ENCODE measurements around the gene AQP7. TPM values are rescaled to one million over a fixed set of nuclear protein-coding genes. Genes with fewer than 3 reads are reported as not detected.
"Not testable (repeated sequence)": the region's sequence is repeated elsewhere in the genome, so short reads cannot be mapped to it uniquely, and the experiment has no call there.

The AQP7 gene
- total RNA-seq, 1 donor from 2014 or later = 1.7 TPM

GRCh38 chr9:33393986-33394385, 8.4 kb downstream of the AQP7 start:
- ATAC-seq = not testable (repeated sequence)

- no peak for ATAC-seq
These were observed 8.8 kb downstream of the AQP7 start for GRCh38 chr9:33393581-33393980.

GRCh38 chr9:33392591-33393021, 9.8 kb downstream of the AQP7 start:
- not testable (repeated sequence) for ATAC-seq

- not testable (repeated sequence) for ATAC-seq
These were observed 11.1 kb downstream of the AQP7 start for GRCh38 chr9:33391111-33391771.

DNA sequence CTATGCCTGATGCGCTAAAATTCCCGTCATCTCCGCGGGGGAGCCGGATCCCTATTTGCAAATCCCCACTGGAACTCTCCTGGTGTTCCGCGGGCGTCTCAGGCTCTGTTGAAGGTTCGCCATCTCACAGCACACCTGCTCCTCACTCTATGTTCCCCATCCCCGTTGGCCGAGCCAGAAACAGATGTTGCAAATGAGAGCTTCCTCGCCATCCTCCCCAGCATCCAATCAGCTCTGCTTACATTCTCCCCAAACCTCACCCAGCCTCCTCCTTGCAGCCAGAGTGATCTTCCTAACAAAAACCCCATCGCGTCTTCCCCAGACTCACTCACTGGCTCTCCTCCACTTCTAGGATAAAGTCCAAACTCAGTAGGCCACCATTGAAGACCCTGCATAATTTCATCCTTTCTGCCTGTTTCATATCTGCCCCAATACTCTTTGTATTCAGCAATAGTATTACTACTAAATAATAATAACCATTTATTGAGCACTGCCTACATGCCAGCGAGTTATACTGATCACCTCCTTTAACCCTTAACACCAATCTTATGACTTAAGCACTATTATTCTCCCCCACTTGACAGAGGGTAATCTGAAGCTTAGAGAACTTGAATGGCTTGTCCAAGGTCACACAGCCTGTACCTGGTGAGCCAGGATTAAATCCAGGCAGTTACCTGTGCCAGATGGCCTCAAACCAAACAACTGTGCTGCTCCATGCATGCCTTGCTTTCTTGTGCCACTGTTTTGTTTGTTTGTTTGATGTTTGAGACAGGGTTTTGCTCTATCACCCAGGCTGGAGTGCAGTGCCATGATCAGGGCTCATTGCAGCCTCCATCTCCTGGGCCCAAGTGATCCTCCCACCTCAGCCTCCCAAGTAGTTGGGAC, 14.0 kb downstream of the AQP7 start:
- no peak for ATAC-seq

DNA sequence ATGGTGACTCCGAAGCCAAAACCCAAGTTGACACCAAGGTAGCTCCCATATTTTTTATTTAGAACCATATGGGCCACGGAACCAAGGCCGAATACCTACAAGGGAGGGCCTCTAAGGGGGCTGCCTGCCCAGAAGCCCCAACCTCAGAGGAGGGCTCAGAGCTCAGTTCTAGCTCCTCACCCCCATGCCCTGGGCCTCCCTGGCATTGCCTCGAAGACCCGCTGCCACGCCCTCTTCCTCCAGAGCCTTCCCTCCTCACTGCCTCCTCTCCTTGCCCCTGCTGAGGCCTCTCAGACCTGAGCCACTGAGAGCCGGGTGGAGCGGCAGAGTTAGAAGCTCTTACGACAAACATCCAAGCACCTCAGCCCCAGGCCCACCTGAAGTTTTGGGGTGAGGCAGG, 15.4 kb downstream of the AQP7 start:
- not testable (repeated sequence) for ATAC-seq

DNA sequence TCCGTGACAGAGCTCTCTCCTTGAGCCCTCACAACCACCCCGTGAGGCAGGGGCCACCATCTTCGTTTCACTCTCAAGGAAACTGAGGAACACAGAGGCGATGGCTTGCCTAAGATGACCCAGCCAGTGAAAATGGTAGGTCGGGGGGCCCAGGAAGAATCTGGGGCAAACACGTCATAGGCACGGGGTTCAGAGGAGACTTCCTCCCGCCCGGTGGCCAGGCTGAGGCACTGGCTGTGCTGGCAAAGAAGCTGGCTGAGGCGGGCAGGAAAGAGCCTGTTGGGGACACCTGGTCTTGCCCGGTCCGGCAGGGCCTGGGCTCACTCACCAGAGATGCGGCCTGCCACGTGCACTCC, 15.7 kb downstream of the AQP7 start:
- ATAC-seq = not testable (repeated sequence)

GRCh38 chr9:33385979-33386640, 16.3 kb downstream of the AQP7 start:
- ATAC-seq = not testable (repeated sequence)

DNA sequence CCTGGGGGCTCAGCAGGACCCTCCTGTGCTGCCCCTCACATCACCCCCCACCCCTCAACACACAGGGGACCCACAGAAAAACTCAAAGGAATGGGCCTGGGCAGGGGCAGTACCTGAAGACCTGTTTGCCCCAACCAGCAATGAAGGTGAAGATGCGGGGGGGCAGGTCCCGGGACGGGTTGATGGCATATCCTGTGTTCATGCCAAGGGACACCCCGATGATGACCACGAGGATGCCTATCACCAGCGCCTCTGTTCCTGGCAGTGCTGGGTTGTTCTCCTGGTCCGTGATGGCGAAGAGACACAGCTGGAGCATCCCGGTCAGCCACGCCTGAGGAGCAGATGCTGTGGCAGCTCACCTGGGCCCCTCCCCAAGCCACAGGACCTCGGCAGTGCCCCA, 16.8 kb downstream of the AQP7 start:
- not testable (repeated sequence) for ATAC-seq

DNA sequence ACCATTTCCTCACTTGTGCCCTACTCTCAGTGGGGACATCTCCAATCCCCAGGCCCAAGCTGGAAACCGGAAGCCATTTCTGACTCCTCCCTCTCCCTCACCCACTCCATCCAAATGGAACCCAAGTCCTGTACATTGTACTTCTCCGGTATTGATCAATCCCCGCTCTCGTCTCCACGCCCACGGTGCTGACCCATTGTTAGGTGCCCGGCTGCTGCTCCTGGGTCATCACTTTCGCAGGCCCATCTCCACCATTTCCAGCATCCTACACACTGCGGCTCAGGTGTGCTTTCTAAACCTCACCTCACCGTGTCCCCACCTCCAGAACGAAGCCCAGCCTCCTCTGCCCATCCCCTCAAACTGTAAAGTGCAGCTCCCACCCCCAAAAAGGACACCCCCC, 19.0 kb downstream of the AQP7 start:
- not testable (repeated sequence) for ATAC-seq

DNA sequence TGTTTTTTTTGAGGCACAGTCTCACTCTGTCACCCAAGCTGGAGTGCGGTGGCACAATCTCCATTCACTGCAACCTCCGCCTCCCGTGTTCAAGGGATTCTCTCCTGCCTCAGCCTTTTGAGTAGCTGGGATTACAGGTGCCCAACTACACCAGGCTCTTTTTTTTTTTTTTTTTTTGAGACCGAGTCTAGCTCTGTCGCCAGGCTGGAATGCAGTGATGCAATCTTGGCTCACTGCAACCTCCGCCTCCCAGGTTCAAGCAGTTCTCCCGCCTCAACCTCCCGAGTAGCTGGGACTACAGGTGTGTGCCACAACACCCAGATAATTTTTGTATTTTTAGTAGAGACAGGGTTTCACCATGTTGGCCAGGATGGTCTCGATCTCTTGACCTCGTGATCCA, 20.0 kb downstream of the AQP7 start:
- ATAC-seq = not testable (repeated sequence)

- ATAC-seq = peak; percentile 36
These were observed 21.1 kb downstream of the AQP7 start for GRCh38 chr9:33381231-33381791.

DNA sequence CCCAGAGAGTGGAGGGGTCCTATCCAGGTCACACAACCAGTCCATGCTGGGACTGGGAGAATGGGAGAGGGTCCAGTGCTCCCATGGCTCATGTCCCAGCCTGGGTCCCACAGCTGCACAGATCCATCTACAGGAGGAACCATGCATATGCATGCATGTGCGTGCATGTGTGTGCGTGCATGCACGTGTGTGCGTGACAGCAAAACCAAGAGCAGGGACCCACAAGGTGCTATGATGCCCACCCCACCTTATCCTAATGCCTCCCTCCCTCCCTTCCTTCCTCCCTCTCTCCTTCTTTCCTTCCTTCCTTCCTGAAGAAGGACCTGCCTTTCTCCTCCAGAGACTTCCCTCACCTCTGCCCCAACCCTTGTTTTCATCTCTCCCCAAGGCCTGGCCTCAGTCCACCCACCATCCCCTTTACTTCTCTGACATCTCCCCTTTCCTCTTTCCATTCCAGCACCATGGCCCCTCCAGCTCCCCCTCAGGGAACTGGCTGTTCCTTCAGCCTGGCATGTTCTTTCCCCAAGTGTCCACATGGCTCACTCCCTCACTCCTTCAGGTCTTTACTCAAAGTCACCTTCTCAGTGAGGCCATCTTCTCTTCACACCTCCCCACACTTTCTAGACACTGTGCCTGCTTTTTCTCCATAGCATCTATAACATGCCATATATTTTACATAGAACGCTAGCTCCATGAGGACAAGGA, 21.8 kb downstream of the AQP7 start:
- ATAC-seq = peak; percentile 19

DNA sequence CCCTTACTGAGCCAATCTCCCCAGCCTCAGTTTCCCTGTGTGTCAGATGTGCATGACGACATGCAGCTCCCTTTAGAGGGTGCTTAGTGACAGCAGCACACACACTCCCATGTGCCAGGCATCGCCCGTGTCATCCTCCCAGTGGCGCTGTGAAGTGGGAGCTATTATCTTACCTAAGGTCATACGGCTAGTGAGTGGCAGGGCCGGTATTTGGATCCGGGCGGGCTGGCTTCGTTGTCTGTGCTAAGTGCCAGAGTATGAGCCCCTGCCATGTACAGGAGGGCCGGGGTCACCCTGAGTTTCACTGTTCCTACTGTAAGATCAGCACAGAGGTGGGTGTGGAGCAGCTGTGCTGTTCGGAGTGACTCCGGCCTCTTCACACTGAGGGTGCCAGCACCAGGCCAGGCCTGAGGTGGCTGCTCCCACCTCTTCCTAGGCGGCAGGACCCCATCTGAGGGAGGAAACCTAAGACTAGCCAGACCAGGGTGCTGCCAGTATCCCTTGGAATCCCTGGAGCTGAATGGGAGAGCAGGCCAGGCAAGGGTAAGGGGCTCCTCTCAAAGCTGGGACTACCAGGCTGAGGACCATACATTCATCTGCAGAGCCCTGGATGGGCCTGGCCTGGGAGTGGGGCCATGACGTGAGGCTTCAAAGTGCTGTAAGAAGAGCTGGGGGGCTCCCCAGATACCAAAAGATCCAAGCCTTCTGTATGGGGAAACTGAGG, 22.5 kb downstream of the AQP7 start:
- peak; percentile 21 for ATAC-seq

DNA sequence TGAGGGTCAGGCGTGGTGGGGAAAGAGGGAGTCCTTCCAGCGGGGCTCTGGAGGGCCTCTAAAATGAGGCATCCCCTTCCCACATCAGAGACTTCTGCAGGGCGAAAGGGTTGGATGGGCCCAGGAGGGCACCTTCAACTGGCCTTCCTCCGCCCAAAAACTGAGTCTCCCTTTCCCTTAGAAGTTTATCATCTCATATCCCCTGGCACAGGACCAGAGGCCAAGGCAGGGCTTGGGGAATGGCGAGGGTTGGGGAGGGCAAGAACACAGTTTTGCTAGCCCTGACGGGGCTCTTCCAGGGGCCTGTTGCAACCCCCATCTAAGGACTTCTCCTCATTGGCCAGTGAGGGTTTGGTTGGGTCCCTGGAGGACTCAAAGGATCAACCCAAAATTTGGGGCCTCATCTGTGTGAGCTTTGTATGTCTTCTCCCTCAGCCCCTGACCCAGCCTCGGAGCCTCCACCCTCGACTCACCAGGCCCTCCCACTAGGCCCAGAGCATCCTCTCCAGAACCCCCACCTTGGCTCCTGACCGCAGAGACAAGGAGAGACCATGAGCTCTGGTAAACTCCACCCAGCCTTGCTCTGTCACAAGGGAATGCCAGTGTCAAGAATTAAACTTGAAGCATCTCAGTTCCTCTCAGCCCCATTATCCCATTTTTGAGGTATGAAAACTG, 24.1 kb downstream of the AQP7 start:
- ATAC-seq = no peak

DNA sequence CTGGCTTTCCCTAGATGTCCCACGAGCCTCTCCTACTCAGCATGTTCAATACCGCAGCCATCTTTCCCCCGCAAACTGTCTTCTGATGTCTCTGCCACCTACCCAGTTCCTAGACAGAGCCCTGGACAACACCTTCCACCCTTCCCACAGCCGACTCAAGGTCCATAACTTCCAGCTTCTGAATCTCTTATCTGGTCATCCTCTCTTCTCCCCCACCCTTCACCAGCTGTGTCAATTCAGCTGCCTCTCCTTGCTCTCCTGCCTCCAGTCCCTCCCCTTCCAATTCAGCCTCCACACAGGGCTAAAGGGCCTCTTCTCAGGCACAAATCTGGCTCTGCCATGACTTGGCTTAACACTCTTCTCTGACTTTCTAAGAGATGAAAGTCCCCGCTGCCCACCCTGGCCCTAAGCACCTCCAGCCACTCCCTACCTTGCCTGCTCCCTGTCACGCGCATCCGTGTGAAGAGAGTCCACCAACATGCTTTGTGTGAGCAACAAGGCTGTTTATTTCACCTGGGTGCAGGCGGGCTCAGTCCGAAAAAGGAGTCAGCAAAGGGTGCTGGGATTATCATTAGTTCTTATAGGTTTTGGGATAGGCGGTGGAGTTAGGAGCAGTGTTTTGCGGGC, 25.2 kb downstream of the AQP7 start:
- no peak for ATAC-seq

DNA sequence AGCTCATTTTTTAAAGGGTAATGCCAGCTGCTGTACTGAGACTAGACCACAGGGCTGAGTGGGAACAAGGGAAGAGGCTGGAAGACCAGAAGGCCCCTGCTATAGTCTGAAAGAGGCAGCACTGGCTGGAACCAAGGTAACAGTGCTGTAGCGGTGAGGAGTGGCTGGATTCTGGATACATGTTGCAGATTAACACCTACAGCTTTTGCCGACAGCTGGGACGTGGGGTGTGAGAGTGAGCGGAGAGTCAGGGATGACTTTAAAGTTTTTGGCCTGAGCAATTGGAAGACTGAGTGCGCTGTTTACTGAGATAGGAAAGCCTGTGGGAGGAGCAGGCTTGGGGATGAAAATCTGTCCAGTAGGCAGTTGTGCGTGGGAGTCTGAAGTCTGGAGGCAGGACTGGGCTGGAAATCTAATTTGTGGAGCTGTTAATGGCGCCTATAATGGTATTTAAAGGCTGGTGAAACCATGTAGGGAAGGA, 26.5 kb downstream of the AQP7 start:
- no peak for ATAC-seq

DNA sequence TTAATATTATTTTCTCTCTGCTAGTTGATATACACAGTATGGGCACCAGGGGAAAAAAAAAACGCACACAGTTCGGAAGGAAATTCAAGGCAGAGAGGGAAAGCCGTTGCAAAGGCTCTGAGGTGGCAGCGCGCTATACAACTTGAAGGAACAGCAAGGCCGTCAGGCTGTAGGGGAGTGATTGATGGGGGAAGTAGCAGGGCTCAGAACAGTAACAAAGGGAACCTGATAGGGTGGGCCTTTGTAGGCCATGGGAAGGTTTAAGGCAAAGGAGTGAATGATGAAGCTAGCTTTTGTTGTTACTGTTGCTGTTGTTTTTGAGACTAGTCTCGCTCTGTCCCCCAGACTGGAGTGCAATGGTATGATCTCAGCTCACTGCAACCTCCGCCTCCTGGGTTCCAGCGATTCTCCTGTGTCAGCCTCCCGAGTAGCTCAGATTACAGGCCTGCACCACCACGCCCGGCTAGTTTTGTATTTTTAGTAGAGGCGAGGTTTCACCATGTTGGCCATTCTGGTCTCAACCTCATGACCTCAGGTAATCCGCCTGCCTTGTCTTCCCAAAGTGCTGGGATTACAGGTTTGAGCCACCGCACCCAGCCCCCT, 27.0 kb downstream of the AQP7 start:
- no peak for ATAC-seq

DNA sequence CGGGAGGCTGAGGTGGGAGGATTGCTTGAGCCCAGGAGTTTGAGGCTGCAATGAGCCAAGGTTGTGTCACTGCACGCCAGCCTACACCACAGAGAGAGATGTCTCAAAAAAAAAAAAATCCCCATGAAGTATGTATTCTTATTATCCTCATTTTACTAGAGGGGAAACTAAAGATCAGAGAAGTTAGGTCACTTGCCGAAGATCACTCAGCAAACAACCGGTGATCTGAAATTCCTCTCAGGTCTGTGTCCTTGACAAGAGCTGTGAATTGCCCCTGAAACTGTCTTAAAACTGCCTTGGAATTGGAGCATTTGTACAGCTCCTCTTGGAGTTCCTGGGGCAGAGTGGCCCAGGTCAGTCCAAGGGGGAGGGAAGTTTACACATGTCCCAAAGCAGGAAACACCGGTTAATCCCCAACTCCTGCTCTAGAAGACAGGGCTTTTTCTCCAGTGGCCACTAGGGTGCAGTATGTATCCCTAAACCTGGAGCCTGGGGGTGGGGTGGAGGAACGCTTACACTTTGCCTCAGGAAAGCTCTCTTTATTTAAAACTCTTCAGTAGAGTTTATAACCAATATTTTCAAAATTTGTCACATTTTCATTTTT, 27.6 kb downstream of the AQP7 start:
- ATAC-seq = peak; percentile 94

- ATAC-seq = no peak
These were observed 28.2 kb downstream of the AQP7 start for GRCh38 chr9:33374190-33374589.
